GM19468 (cell line): ENCODE results near the gene ADCYAP1R1.

Experiments
- ATAC-seq: cut with Tn5 transposase; IDR thresholded peaks from one replicate; pipeline ENCODE4 v1.9.1; 2021; ENCODE audit warnings: mild to moderate bottlenecking, moderate library complexity, moderate number of reproducible peaks; ENCODE audit not compliant: unreplicated experiment; ENCODE audit errors: extremely low read depth

ADCYAP1R1 gene

GRCh38 chr7:31080763-31081162 lies 28.7 kb downstream of the ADCYAP1R1 start:
- ATAC-seq, result no peak

DNA sequence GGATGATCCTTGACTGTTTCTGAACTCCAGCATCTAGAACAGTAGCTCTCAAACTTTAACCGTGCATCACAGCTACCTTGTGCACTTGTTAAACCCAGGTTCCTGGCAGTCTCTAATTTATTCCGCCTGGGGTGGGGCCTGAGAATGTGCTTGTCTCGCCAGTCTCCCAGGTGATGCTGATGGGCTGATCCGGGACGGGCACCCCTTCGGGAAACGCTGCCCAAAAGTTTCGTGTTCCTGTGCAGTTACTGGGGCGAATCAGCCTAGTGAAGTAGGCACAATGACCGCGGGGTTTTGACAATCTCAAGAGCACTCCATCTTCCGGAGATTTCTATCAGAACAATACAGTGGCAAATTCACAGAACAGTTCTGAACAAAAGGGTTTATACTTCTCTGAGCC lies 29.9 kb downstream of the ADCYAP1R1 start:
- ATAC-seq, result no peak

DNA sequence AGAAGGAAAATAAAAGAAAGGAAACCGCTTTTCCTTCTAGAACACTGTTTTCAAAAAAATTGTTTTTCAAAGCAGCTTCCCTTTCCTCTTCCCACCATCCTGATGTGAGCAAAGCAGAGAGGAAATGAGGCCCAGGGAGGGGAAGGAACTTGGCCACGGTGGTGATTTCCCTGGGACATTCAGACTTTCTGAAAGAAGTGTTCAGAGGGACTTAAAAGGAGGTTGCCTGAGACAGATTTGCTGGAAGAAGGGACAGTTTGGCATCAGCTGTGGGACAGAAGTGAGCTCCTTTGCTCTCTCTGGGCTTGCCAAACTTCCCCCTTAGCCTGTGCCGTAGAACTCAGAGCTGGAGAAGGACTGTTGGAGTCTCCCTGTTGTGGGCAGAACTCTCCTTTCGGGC lies 30.3 kb downstream of the ADCYAP1R1 start:
- ATAC-seq, result no peak

DNA sequence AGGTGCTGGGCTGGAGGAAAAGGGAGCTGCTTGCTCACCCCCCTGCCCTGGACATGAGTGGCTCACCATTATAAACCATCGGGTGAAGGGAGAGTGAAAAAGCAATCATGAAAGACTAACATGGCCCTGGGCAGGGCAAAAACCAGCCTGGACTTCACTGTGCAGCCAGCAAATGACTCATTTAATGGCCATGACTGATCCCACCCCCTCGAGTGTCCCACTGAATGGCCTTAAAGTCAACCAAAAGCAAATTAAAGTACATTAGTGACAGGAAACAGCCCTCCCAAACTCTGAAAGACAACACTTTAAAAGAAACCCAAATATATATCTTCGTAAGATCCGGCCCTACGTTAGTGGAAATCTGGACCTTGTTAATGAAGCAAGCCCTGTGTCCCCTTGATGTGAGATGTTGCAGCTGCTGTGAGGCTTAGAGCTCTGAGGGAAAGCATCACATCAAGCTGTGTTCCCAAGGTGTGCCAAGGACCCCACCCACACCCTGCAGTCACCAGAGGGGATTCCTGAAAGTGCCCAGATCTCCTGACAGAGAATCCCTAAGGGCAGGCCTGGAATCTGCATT lies 31.2 kb downstream of the ADCYAP1R1 start:
- no peak for ATAC-seq

DNA sequence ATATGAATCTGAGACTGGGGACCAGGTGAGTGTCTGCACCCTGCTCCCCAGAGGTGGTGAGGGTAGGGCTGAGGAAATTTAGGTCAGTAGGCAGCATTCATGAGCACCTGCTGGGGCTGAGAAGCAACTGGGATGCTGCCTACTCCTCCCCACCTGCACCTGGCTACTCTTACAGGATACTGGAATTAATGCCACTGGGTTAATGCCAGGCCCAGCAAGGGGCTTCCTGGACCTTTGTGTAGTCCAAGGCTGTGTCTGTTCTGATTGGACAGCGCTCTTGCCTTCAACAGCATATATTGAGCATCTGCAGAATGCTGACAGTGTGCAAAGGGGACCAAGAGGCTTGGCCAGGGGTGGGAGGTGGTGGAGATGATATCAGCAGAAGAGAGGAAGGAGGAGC lies 32.1 kb downstream of the ADCYAP1R1 start:
- ATAC-seq, result no peak

GRCh38 chr7:31087351-31087750 lies 35.2 kb downstream of the ADCYAP1R1 start:
- no peak for ATAC-seq

DNA sequence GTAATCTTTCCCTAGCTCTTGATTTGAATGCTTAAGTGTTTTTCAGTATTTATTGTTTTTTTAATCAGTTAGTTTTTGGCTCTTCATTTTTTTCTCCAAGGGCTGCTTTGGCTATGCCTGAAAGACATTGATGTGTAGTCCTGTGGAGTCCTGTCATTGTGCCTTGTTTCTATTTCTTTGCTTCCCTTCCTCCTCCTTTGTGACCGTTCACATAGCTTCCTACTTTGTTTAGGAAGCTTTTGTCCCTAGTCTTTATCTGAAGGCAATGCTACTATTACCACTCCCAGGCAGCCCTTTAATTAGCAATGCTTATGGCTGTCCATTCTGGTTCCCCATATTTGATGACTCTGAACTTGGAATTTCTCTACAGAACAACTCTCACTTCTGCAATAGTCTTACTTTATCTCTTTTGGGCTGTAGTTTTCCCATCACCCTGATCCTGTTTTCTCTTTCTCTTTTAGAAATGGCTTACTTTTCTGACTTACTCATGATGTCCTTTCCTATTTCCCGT lies 39.9 kb downstream of the ADCYAP1R1 start:
- no peak for ATAC-seq

GRCh38 chr7:31092606-31093005 lies 40.5 kb downstream of the ADCYAP1R1 start:
- ATAC-seq, result no peak

DNA sequence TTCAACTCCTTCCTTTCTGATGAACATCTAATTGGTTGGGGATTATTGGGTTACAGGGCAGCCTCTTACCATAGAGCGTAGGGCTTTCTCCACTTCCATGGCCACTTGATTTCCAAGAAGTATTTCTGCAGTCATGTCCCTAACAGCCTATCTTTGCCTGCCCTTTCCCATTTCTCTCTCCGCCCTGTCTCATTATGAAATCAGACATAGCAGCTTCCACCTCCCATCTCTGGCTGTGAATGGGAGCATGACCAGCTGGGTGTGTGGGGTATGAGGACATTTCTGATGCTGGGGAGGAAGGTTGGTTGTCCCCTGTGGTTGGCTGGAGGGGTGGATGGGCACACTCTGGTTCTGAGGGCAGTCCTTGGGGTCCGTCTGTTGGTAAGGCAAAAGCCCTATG lies 41.2 kb downstream of the ADCYAP1R1 start:
- no peak for ATAC-seq

DNA sequence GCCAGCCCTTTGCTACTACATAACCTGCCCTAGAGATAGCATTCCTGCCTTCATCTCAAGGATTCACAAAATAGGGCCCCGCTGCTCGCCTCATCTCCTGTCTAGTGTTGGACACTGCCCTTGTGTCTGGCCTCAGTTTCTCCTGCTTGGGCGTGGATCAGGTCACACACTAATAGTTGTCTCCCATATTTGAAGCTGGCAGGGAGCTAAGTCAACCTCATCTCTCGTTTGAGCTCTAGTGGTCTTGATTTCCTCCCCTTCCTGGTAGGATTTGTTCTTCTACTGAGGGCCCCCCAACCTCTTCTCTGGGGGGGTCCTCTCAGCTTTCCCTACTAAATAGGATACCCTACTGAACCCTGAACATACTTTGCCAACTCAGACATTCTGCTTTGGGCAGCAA lies 42.2 kb downstream of the ADCYAP1R1 start:
- no peak for ATAC-seq

GRCh38 chr7:31095286-31096197 lies 43.4 kb downstream of the ADCYAP1R1 start:
- ATAC-seq, result no peak

DNA sequence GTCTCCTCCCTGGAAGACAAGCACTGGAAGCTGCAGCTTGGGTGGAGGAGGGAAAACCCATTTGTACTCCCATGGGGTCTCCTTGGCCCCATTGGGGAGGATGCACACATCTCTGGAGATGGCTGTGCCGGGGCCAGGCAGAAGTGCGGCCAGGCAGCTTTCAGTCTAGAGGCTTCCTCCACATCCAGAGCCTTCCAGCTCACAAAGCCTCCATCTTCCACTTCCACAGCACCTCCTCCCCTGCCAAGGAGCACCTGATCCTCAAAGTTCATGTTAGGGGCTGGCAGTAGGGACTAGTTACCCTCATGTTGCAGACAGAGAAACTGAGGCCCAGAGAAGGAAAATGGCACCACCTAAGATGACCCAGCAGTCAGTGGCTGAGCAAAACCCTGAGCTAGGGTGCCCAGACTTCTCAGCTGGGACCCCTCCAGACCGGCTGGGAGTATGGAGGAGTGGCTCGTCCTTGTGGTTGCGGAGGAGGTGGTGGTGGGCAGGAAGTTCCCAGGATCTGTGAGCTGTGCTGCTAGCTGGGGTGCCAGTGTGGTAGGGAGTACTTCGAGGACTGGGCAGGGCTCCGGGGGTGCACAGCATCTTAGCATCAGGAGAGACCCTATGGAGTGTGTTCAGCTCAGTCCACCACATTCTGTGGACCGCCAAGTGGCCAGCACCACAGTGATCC lies 44.2 kb downstream of the ADCYAP1R1 start:
- ATAC-seq, result no peak

DNA sequence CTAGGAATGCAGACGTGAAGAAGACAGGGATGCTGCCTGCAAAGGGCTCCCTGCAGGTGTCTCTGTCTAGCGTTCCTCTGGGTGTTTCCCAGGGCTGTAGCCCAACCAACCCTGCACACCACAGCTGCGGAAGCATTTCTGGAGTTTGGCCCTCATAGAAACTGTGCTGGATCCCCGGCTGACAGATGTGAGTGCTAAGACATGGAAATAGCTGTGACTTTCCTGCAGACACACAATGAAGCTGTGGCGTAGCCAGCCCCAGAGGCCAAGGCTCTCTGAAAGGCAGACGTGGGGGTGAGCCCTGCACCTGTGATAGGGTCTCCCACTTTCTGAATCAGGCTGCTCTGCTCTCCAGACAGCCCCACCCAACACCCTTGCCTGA lies 44.8 kb downstream of the ADCYAP1R1 start:
- ATAC-seq, result no peak

DNA sequence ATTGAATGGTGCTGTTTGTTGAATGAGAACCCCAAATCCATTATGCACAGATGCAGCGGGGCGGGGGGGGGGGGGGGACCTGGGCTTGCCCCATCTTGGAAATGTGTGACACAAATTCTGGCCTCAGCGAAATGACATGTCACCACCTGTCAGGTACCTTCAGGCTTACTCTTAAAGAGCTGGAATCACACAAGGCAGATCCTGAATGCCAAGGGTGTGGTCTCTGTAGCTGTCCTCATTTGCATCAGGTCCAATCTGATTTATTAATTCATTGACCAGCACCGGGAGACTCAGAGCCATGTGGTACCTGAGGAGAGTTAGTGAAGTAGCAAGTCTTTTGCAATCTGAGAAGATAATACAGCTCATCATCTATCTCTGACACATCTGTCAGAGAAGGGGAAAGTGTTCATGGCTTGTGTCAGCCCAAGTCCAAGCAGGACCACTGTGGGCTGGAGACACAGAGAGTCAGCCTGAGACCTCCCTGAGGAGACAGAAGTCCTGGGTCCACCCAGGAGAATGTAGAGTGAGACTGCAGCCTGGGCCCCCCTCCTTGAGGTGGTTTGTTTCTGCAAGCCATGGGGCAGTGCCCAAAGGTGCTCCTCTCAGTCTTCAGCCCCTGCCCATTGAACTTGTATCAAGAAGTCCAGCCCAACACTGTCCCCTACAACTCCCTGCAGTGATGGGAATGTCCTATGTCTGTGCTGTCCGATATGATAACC lies 46.7 kb downstream of the ADCYAP1R1 start:
- ATAC-seq, result no peak

- ATAC-seq, result no peak
Observed at GRCh38 chr7:31099451-31100444, 47.6 kb downstream of the ADCYAP1R1 start.

DNA sequence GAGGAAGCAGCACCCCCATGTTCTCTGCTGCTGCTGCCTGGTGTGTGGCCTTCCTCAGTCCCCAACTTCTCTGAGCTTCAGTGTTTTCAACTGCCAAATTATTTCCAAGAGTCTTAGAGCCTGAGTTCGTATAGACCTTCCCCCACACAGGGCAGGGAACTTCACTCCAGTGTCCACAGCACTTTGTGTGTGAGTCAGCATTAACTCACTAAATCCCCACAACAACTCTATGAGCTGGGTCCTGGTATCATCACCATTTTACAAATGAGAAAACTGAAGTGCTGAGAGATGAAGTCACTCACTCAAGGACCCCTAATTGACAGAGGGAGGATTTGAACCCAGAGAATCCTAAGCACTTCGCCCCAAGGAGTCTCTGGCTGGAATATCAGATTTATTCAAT lies 48.3 kb downstream of the ADCYAP1R1 start:
- no peak for ATAC-seq

- no peak for ATAC-seq
Observed at GRCh38 chr7:31100871-31101270, 48.8 kb downstream of the ADCYAP1R1 start.

DNA sequence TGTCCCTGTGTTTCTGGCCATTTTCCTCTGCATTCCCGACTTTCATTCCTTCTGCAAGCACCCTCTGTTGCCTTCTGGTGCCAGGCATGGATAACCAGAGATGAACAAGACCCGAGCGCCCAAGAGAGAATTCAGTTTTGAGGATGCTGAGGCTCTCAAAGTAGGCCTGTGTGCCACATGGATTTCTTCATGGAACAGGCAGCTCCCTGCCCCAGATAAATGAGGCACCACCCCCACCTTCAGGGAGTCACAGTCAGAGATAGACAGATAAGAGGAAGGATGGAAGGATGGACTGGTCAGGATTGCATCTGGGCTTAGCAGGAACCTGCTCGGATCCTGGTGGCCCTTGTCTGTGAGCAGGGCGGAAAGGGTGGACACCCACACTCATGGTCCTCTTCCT lies 49.4 kb downstream of the ADCYAP1R1 start:
- no peak for ATAC-seq
